MM.1S (cell line): Measurements from ENCODE around the gene BCL11B.
A peak's percentile ranks its signal among the peaks of the same experiment; 100 is the strongest.

Experiments used
- DNase-seq: peaks from one replicate; pipeline ENCODE4 v3.0.0-alpha.2; 2015
- H2AFZ ChIP-seq: fragments of 300-600 bp; sonication (generic); 2 replicates; pipeline ENCODE4 v1.6.0; 2016; ENCODE audit warnings: antibody characterized with exemption, low read length
- H3F3A ChIP-seq: fragments of 300-600 bp; sonication (generic); 2 replicates; pipeline ENCODE4 v1.6.1; 2016; ENCODE audit warnings: mild to moderate bottlenecking, antibody characterized with exemption, low read length, moderate library complexity, mixed read lengths; ENCODE audit not compliant: insufficient read depth
- H3K27ac ChIP-seq: fragments of 300-600 bp; sonication (generic); 2 replicates; pipeline ENCODE4 v1.5.1; 2016; ENCODE audit warnings: mild to moderate bottlenecking, low read length
- H3K27me3 ChIP-seq: fragments of 300-600 bp; sonication (generic); replicated peaks from 2 replicates; pipeline ENCODE4 v1.6.0; 2016; ENCODE audit warnings: low read length; ENCODE audit not compliant: insufficient read depth
- H3K36me3 ChIP-seq: fragments of 300-600 bp; sonication (generic); replicated peaks from 2 replicates; pipeline ENCODE4 v1.6.1; 2016; ENCODE audit warnings: mild to moderate bottlenecking, low read length, mixed read lengths; ENCODE audit not compliant: insufficient read depth
- H3K4me1 ChIP-seq: fragments of 300-600 bp; sonication (generic); 2 replicates; pipeline ENCODE4 v1.6.1; 2016; ENCODE audit warnings: low read length, mixed read lengths
- H3K4me2 ChIP-seq: fragments of 300-600 bp; sonication (generic); 2 replicates; pipeline ENCODE4 v1.6.0; 2016; ENCODE audit warnings: low read depth, low read length
- H3K4me3 ChIP-seq: fragments of 300-600 bp; sonication (generic); 2 replicates; pipeline ENCODE4 v1.5.1; 2016; ENCODE audit warnings: low read length, mixed read lengths
- H3K79me2 ChIP-seq: fragments of 300-600 bp; sonication (generic); 2 replicates; pipeline ENCODE4 v1.6.1; 2016; ENCODE audit warnings: mixed run types, low read length, mixed read lengths
- H3K9ac ChIP-seq: fragments of 300-600 bp; sonication (generic); 2 replicates; pipeline ENCODE4 v1.6.1; 2016; ENCODE audit warnings: low read length, mixed read lengths
- H3K9me2 ChIP-seq: fragments of 300-600 bp; sonication (generic); replicated peaks from 2 replicates; pipeline ENCODE4 v1.6.1; 2016; ENCODE audit warnings: mild to moderate bottlenecking, low read length, mixed read lengths; ENCODE audit not compliant: insufficient read depth
- H3K9me3 ChIP-seq: fragments of 300-600 bp; sonication (generic); replicated peaks from 2 replicates; pipeline ENCODE4 v1.6.1; 2016; ENCODE audit warnings: mild to moderate bottlenecking, low read length, mixed read lengths; ENCODE audit not compliant: insufficient read depth
- H4K20me1 ChIP-seq: fragments of 300-600 bp; sonication (generic); 2 replicates; pipeline ENCODE4 v1.6.1; 2016; ENCODE audit warnings: mild to moderate bottlenecking, low read length, moderate library complexity, mixed read lengths; ENCODE audit not compliant: insufficient read depth
- EZH2 ChIP-seq: fragments of 300-600 bp; sonication (generic); optimal IDR thresholded peaks from 2 replicates; pipeline ENCODE3; 2017; ENCODE audit warnings: low read depth, mild to moderate bottlenecking, antibody characterized with exemption, low read length, mixed read lengths
- EZH2phosphoT487 ChIP-seq: fragments of 300-600 bp; sonication (generic); IDR thresholded peaks from 2 replicates; pipeline ENCODE4 v1.6.1; 2018; ENCODE audit warnings: antibody characterized with exemption, low read length
- TF ChIP-seq, protein P1 (sequence below): fragments of 300-600 bp; sonication (generic); IDR thresholded peaks from 2 replicates; pipeline ENCODE4 v1.5.1; 2016; ENCODE audit warnings: antibody characterized with exemption, low read length, mixed read lengths

The BCL11B gene

DNA sequence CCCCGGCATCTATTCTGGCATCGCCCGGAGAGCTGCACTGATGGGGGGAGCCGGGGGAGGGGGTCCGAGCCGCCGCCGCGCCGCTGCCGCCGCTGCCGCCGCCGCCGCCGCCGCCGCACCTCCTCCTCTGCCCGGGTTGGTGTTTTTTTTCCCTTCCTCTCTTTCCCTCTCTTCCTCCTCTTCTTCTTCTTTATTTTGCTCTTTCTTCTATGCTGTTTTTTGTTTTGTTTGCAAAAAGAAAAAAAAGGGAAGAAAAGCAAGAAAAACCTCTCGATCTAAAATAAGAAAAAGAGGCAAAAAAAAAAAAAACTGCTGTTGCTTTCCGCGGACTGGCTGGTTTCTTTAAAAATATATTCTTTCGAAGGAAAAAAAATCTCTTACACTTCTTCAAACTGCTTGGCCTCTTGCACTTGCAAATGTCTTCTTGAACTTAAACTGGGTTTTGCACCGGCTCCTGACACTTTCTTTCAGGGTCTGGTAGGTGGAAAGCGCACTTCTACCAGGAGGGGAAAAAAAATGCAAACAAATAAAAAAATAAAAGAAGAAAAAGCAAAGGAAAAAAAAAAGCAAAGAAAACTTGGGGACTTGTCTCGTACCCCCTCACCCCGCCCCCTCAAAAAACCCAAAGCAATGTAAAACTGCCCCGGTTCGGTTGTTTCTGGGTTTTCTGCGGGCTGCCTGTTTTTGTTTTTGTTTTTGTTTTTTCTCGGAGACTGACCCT, 616 bp downstream of the BCL11B start:
- Histone ChIP-seq H3K9me2 (no peaks in the 10 kb centered on the region), H3K9me3 (no peaks in the 10 kb centered on the region), H3K27ac (no peak overlapping the region), H3K4me1 (no peaks in the 10 kb centered on the region), H3K36me3 (no peaks in the 10 kb centered on the region), H2AFZ (no peak overlapping the region), H3K4me3 (peak overlapping the region; percentile 55), H3K27me3 (no peaks in the 10 kb centered on the region), H3K4me2 (peak overlapping the region; percentile 54), H3K79me2 (no peaks in the 10 kb centered on the region), H4K20me1 (no peaks in the 10 kb centered on the region), H3K9ac (peak overlapping the region; percentile 42; the same call in 1 of the 2 replicates), H3F3A (no peaks in the 10 kb centered on the region)
- TF ChIP-seq, protein P1, sequence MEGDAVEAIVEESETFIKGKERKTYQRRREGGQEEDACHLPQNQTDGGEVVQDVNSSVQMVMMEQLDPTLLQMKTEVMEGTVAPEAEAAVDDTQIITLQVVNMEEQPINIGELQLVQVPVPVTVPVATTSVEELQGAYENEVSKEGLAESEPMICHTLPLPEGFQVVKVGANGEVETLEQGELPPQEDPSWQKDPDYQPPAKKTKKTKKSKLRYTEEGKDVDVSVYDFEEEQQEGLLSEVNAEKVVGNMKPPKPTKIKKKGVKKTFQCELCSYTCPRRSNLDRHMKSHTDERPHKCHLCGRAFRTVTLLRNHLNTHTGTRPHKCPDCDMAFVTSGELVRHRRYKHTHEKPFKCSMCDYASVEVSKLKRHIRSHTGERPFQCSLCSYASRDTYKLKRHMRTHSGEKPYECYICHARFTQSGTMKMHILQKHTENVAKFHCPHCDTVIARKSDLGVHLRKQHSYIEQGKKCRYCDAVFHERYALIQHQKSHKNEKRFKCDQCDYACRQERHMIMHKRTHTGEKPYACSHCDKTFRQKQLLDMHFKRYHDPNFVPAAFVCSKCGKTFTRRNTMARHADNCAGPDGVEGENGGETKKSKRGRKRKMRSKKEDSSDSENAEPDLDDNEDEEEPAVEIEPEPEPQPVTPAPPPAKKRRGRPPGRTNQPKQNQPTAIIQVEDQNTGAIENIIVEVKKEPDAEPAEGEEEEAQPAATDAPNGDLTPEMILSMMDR = no peak
- TF ChIP-seq EZH2 (no peak), EZH2phosphoT487 (no peak)
- DNase-seq = no peak

DNA sequence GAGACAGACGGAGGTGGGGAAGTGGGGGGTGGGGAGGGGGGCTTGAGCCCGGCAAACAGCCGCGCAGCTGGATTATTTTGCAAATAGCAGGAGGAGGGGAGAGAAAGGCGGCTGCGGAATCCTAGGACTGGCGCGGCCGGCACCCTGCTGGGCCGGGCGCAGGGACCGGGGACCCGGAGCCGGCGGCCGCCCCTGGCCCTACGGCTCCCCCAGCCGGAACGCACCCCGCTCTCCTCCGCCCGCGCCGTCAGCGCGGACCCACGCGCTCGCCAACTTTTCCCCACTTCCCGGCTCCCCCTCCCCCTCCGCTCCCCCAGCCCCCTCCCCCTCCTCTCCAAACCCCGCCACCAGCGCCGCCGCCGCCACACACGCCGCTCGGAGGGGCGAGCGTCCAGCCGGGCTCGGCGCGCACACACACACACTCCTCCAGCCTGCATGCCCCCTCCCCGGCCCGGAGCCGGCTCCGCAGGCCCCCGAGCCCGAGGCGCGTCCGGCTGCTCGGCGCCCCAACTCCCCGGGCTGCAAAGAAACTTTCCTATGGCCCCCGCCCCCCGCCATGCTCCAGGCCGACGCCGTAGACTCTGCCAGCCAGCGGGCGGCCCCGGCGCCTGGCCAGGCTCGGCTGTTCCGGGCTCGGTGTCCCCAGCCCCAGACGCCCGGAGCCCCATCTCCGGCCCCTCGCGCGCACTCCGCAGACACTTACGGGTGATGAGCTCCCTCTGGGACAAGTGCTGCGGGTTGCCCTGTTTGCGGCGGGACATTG, 1.4 kb downstream of the BCL11B start:
- Histone ChIP-seq H3F3A (no peaks in the 10 kb centered on the region), H3K4me1 (no peaks in the 10 kb centered on the region), H3K4me2 (peak overlapping the region; percentile 49; the same call in 1 of the 2 replicates), H3K9ac (no peak overlapping the region), H3K27me3 (no peaks in the 10 kb centered on the region), H3K9me2 (no peaks in the 10 kb centered on the region), H3K79me2 (no peaks in the 10 kb centered on the region), H4K20me1 (no peaks in the 10 kb centered on the region), H3K36me3 (no peaks in the 10 kb centered on the region), H2AFZ (no peak overlapping the region), H3K27ac (no peak overlapping the region), H3K9me3 (no peaks in the 10 kb centered on the region), H3K4me3 (peak overlapping the region; percentile 53)
- no peak for DNase-seq
- TF ChIP-seq EZH2 (no peak), EZH2phosphoT487 (no peak)
- TF ChIP-seq, protein P1 = no peak

DNA sequence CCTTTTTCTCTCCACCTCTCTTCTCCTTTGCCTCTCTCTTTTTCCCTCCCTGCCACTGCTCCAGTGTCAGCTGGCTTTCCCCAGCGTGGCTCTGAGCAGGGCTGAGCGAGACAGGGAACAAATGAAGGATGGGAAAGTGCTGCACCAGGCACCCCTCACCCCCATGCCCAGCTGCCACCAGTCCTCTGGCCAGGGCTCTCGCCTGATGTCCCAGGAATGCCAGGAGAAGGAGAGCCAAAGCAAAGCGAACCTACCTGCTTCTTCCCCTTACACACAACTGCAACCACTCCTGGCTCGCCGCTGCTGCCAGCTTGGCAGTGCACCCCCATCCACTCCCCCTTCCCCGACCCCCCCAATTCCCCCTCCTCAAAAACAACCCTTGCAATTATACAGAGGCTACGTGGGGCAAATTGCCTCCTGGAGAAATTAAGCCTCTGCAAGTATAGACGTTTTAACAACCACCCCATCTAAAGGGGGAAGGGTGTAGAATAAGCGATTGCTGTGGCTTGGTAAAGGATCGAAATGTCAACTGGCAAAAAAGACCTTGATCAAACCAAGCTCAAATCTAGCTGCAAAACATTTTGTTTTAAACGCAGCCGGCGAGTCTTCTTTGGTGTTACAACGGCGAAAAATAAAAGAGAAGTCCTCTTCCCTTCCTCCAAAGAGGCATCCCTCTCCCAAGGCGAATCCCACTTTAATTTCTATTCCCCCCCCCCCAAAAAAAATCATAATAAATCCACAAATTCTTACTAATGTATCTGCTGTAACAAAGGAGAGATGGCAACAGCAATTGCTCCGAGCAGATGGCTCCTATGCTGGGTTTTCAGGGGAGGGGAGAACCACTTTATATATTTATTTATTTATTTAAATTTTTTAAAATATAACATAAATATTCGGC, 2.9 kb downstream of the BCL11B start:
- Histone ChIP-seq H2AFZ (no peak overlapping the region), H3K27ac (no peak overlapping the region), H3K9ac (no peak overlapping the region), H3K79me2 (no peaks in the 10 kb centered on the region), H3K9me3 (no peaks in the 10 kb centered on the region), H3K27me3 (no peaks in the 10 kb centered on the region), H3K4me2 (no peak overlapping the region), H3K36me3 (no peaks in the 10 kb centered on the region), H3K4me3 (no peak overlapping the region), H3K9me2 (no peaks in the 10 kb centered on the region), H3K4me1 (no peaks in the 10 kb centered on the region), H4K20me1 (no peaks in the 10 kb centered on the region), H3F3A (no peaks in the 10 kb centered on the region)
- no peak for DNase-seq
- TF ChIP-seq EZH2phosphoT487 = no peak
